CD1c-positive myeloid dendritic cell (primary cell): ENCODE data around the gene RNF225.
"Not testable (repeated sequence)": the region's sequence is repeated elsewhere in the genome, so short reads cannot be mapped to it uniquely, and the experiment has no call there.

Experiments
- DNase-seq: peaks from one replicate; pipeline ENCODE4 v3.0.0-alpha.2; 2016; ENCODE audit errors: extremely low spot score

The RNF225 gene

GRCh38 chr19:58362272-58362994 is 33.0 kb upstream of the RNF225 start, which contains the start of gene ZNF497:
ZNF497 (minus strand) TSS chr19:58362751; CDS start chr19:58357635, 5,116 bp downstream.
- DNase-seq: peak; percentile 98

- peak; percentile 39 for DNase-seq
These were observed 31.3 kb upstream of the RNF225 start for GRCh38 chr19:58364146-58364545.

GRCh38 chr19:58366585-58367430 is 28.6 kb upstream of the RNF225 start:
- DNase-seq: no peak

GRCh38 chr19:58367698-58368454 is 27.6 kb upstream of the RNF225 start:
- no peak for DNase-seq

- DNase-seq: no peak
These were observed 26.7 kb upstream of the RNF225 start for GRCh38 chr19:58368561-58369360.

- no peak for DNase-seq
These were observed 22.9 kb upstream of the RNF225 start for GRCh38 chr19:58372311-58373133.

- no peak for DNase-seq
These were observed 21.3 kb upstream of the RNF225 start for GRCh38 chr19:58374200-58374599.

GRCh38 chr19:58376724-58377123 is 18.7 kb upstream of the RNF225 start:
- DNase-seq: not testable (repeated sequence)

GRCh38 chr19:58379246-58379645 is 16.2 kb upstream of the RNF225 start:
- no peak for DNase-seq

GRCh38 chr19:58380037-58380661 is 15.3 kb upstream of the RNF225 start:
- no peak for DNase-seq

- peak; percentile 100 for DNase-seq
These were observed 14.6 kb upstream of the RNF225 start, which contains the start of gene ZNF837 for GRCh38 chr19:58380662-58381459. ZNF837 (minus strand) TSS chr19:58381030; CDS start chr19:58369332, 11,698 bp downstream.

- no peak for DNase-seq
These were observed 13.8 kb upstream of the RNF225 start for GRCh38 chr19:58381460-58382212.

GRCh38 chr19:58382997-58383603 is 12.4 kb upstream of the RNF225 start:
- DNase-seq: no peak

- DNase-seq: no peak
These were observed 10.1 kb upstream of the RNF225 start for GRCh38 chr19:58385313-58385890.

GRCh38 chr19:58385891-58386575 is 9.4 kb upstream of the RNF225 start:
- no peak for DNase-seq

GRCh38 chr19:58386576-58387337 is 8.7 kb upstream of the RNF225 start, which contains the start of gene RPS5:
RPS5 (plus strand) TSS chr19:58387269; CDS start chr19:58388138, 869 bp downstream.
- peak; percentile 99 for DNase-seq
